H1 (cell line): Measurements from ENCODE around the gene SLC38A1. TPM values are rescaled to one million over a fixed set of nuclear protein-coding genes. Genes with fewer than 3 reads are reported as not detected.

Experiments
- CTCF ChIA-PET: fragments of 300-600 bp; sonication (Branson Sonifier 250); formaldehyde crosslinking; loops from one replicate; lab custom pipeline; 2021; ENCODE audit not compliant: partially characterized antibody; lab: Charles Lee
- POLR2A ChIA-PET: fragments of 300-600 bp; sonication (Branson Sonifier 250); formaldehyde crosslinking; loops from one replicate; lab custom pipeline; 2021; ENCODE audit warnings: inconsistent platforms; ENCODE audit not compliant: partially characterized antibody; lab: Charles Lee
- DNase-seq, 2 experiments: peaks; one replicate each; pipeline versions ENCODE4 v3.0.0 to v3.0.0-alpha.2; 2010 to 2022; ENCODE audit warnings: low spot score in 2 of 2, low read depth in 1 of 2, mixed read lengths in 1 of 2
- FAIRE-seq: peaks from 2 replicates; lab custom pipeline; 2011; peaks lifted over from hg19 to GRCh38; lab: Jason Lieb, UNC
- H2AFZ ChIP-seq: 2 replicates; pipeline ENCODE4 v1.8.1; 2012; ENCODE audit warnings: low read length, inconsistent platforms
- H2AK5ac ChIP-seq: 2 replicates; pipeline ENCODE4 v1.6.1; 2013; ENCODE audit warnings: low read depth, low read length
- H2BK120ac ChIP-seq: replicated peaks from 2 replicates; pipeline ENCODE3; 2013; ENCODE audit warnings: low read depth, low read length, inconsistent platforms
- H2BK12ac ChIP-seq: 2 replicates; pipeline ENCODE4 v1.6.1; 2013; ENCODE audit warnings: low read depth, low read length
- H2BK15ac ChIP-seq: 2 replicates; pipeline ENCODE4 v1.6.1; 2013; ENCODE audit warnings: low read length
- H2BK20ac ChIP-seq: 2 replicates; pipeline ENCODE4 v1.6.1; 2013; ENCODE audit warnings: low read length
- H2BK5ac ChIP-seq: 2 replicates; pipeline ENCODE4 v1.6.1; 2013; ENCODE audit warnings: low read depth, low read length
- H3K14ac ChIP-seq: 2 replicates; pipeline ENCODE4 v1.6.1; 2013; ENCODE audit warnings: inconsistent platforms; ENCODE audit not compliant: insufficient read length
- H3K18ac ChIP-seq: 2 replicates; pipeline ENCODE4 v1.6.1; 2013; ENCODE audit warnings: low read length; ENCODE audit errors: extremely low read depth
- H3K23ac ChIP-seq: 2 replicates; pipeline ENCODE4 v1.6.1; 2013; ENCODE audit warnings: inconsistent platforms; ENCODE audit not compliant: insufficient read length
- H3K23me2 ChIP-seq: 2 replicates; pipeline ENCODE4 v1.6.1; 2013; ENCODE audit warnings: low read depth, low read length
- H3K27ac ChIP-seq: 2 replicates; pipeline ENCODE4 v1.6.1; 2011; ENCODE audit warnings: low read depth, low read length, inconsistent platforms
- H3K27me3 ChIP-seq, 4 experiments: replicated peaks in 1 of 4; 1 replicate in 1 of 4; 2 replicates in 3 of 4; pipeline versions ENCODE4 v1.6.1 to v1.8.1; 2011 to 2013; ENCODE audit warnings: low read length in 3 of 4, mild to moderate bottlenecking in 3 of 4, inconsistent platforms in 2 of 4, mixed read lengths in 2 of 4, moderate library complexity in 1 of 4; ENCODE audit not compliant: control insufficient read depth in 3 of 4, insufficient read depth in 3 of 4; ENCODE audit errors: extremely low read depth in 1 of 4
- H3K36me3 ChIP-seq, 4 experiments: 2 replicates each; pipeline versions ENCODE4 v1.6.1 to v1.8.1; 2011 to 2013; ENCODE audit warnings: mild to moderate bottlenecking in 4 of 4, low read length in 3 of 4, moderate library complexity in 2 of 4, control low read depth in 1 of 4, inconsistent platforms in 1 of 4; ENCODE audit not compliant: insufficient read depth in 4 of 4, control insufficient read depth in 2 of 4
- H3K4ac ChIP-seq: replicated peaks from 2 replicates; pipeline ENCODE3; 2013; ENCODE audit warnings: low read length, low read depth, mixed read lengths, inconsistent platforms; ENCODE audit not compliant: insufficient read length
- H3K4me1 ChIP-seq, 4 experiments: replicated peaks in 1 of 4; 1 replicate in 1 of 4; 2 replicates in 3 of 4; pipeline versions ENCODE4 v1.6.1 to v1.8.1; 2011 to 2013; ENCODE audit warnings: low read length in 3 of 4, inconsistent platforms in 2 of 4, mixed read lengths in 1 of 4; ENCODE audit not compliant: insufficient read depth in 4 of 4, control insufficient read depth in 3 of 4
- H3K4me2 ChIP-seq, 2 experiments: 2 replicates each; pipeline versions ENCODE4 v1.6.1 to v1.8.1; 2011 to 2013; ENCODE audit warnings: low read depth in 2 of 2, low read length in 2 of 2, control low read depth in 1 of 2, inconsistent platforms in 1 of 2, mild to moderate bottlenecking in 1 of 2; ENCODE audit not compliant: insufficient read depth in 1 of 2
- H3K4me3 ChIP-seq, 4 experiments: fragments of 200-600, 300-600 bp in 1 of 4; sonication (generic), shearing (Covaris generic), sonication (Bioruptor Twin) in 1 of 4; 2 replicates each; pipeline versions ENCODE4 v1.5.1 to v1.8.1; 2011 to 2016; ENCODE audit warnings: low read length in 4 of 4, low read depth in 3 of 4, control low read depth in 2 of 4, inconsistent platforms in 2 of 4, mild to moderate bottlenecking in 2 of 4, mixed read lengths in 1 of 4, moderate library complexity in 1 of 4; ENCODE audit not compliant: insufficient read depth in 2 of 4; ENCODE audit errors: extremely low read depth in 1 of 4
- H3K56ac ChIP-seq: replicated peaks from 2 replicates; pipeline ENCODE3; 2013; ENCODE audit warnings: low read depth, mild to moderate bottlenecking, mixed read lengths, low read length, inconsistent platforms; ENCODE audit not compliant: insufficient read length
- H3K79me1 ChIP-seq: 2 replicates; pipeline ENCODE4 v1.6.1; 2013; ENCODE audit warnings: low read depth, low read length, control low read depth
- H3K79me2 ChIP-seq, 2 experiments: 2 replicates each; pipeline versions ENCODE4 v1.6.1 to v1.8.1; 2012 to 2013; ENCODE audit warnings: low read length in 2 of 2, mild to moderate bottlenecking in 2 of 2, inconsistent platforms in 1 of 2; ENCODE audit not compliant: insufficient read depth in 2 of 2, control insufficient read depth in 1 of 2
- H3K9ac ChIP-seq, 4 experiments: replicated peaks in 1 of 4; 1 replicate in 1 of 4; 2 replicates in 3 of 4; pipeline versions ENCODE4 v1.6.1 to v1.8.1; 2011 to 2013; ENCODE audit warnings: low read depth in 3 of 4, low read length in 3 of 4, control low read depth in 2 of 4, mild to moderate bottlenecking in 2 of 4, moderate library complexity in 2 of 4, inconsistent platforms in 1 of 4; ENCODE audit errors: extremely low read depth in 1 of 4
- H3K9me3 ChIP-seq, 2 experiments: 2 replicates each; pipeline versions ENCODE4 v1.6.1 to v1.8.1; 2012 to 2013; ENCODE audit warnings: mild to moderate bottlenecking in 2 of 2, moderate library complexity in 2 of 2, control low read depth in 1 of 2, inconsistent platforms in 1 of 2, low read depth in 1 of 2, low read length in 1 of 2, mixed read lengths in 1 of 2; ENCODE audit not compliant: insufficient read depth in 2 of 2
- H4K20me1 ChIP-seq, 2 experiments: replicated peaks in 1 of 2; 2 replicates each; pipeline versions ENCODE3 to v1.8.1; 2011 to 2013; ENCODE audit warnings: inconsistent platforms in 2 of 2, low read length in 2 of 2, mild to moderate bottlenecking in 1 of 2; ENCODE audit not compliant: insufficient read depth in 2 of 2, control insufficient read depth in 1 of 2
- H4K5ac ChIP-seq: 2 replicates; pipeline ENCODE4 v1.6.1; 2013; ENCODE audit warnings: low read length, low read depth, mixed read lengths, inconsistent platforms; ENCODE audit not compliant: insufficient read length
- H4K8ac ChIP-seq: 2 replicates; pipeline ENCODE4 v1.8.0; 2013; ENCODE audit warnings: mild to moderate bottlenecking, moderate library complexity, low read length, inconsistent platforms; ENCODE audit not compliant: insufficient read depth; ENCODE audit errors: extremely low read depth
- H4K91ac ChIP-seq: replicated peaks from 2 replicates; pipeline ENCODE3; 2013; ENCODE audit warnings: low read length, mixed read lengths, inconsistent platforms; ENCODE audit not compliant: insufficient read length
- FOSL1 ChIP-seq: IDR thresholded peaks from 2 replicates; pipeline ENCODE4 v1.6.1; 2011; ENCODE audit warnings: mild to moderate bottlenecking, low read depth, low read length, moderate library complexity; ENCODE audit not compliant: insufficient read depth
- GABPA ChIP-seq: IDR thresholded peaks from 2 replicates; pipeline ENCODE4 v1.6.1; 2011; ENCODE audit warnings: mild to moderate bottlenecking, low read length, moderate library complexity, borderline replicate concordance; ENCODE audit not compliant: insufficient read depth
- JUND ChIP-seq: IDR thresholded peaks from 2 replicates; pipeline ENCODE4 v1.6.1; 2011; ENCODE audit warnings: mild to moderate bottlenecking, improper control_type of control experiment, low read length
- KDM5A ChIP-seq: fragments of 200-600 bp; IDR thresholded peaks from 2 replicates; pipeline ENCODE4 v1.7.1; 2012; ENCODE audit warnings: mild to moderate bottlenecking, low read length, inconsistent platforms, mixed read lengths
- MAFK ChIP-seq: IDR thresholded peaks from 2 replicates; pipeline ENCODE4 v1.6.1; 2012; ENCODE audit warnings: low read depth, mild to moderate bottlenecking, improper control_type of control experiment, low read length
- POLR2AphosphoS5 ChIP-seq: IDR thresholded peaks from 2 replicates; pipeline ENCODE4 v1.6.1; 2011; ENCODE audit warnings: low read depth, low read length
- RBBP5 ChIP-seq: IDR thresholded peaks from 2 replicates; pipeline ENCODE4 v1.7.1; 2012; ENCODE audit warnings: low read depth, mild to moderate bottlenecking, inconsistent platforms, low read length, moderate library complexity, borderline replicate concordance
- SIN3A ChIP-seq, 2 experiments: IDR thresholded peaks in 1 of 2; conservative IDR thresholded peaks in 1 of 2; 2 replicates each; pipeline ENCODE4 v1.6.1; 2011 to 2012; ENCODE audit warnings: low read length in 2 of 2, improper control_type of control experiment in 1 of 2, low read depth in 1 of 2, mild to moderate bottlenecking in 1 of 2
- SP4 ChIP-seq: IDR thresholded peaks from 2 replicates; pipeline ENCODE4 v1.6.1; 2012; ENCODE audit warnings: low read length, inconsistent platforms
- TBP ChIP-seq: IDR thresholded peaks from 2 replicates; pipeline ENCODE4 v1.6.1; 2011; ENCODE audit warnings: low read depth, low read length, improper control_type of control experiment
- WGBS, 2 experiments: shearing (Covaris generic) in 1 of 2; methylation state at CpG; one replicate each; pipeline versions ENCODE4 v1.1.6 to v1.1.7; 2013 to 2015; ENCODE audit warnings: low lambda C conversion rate in 2 of 2, mixed read lengths in 2 of 2, inconsistent platforms in 1 of 2, low coverage in 1 of 2, missing lambda C conversion rate in 1 of 2; ENCODE audit not compliant: insufficient replicate concordance in 2 of 2, insufficient coverage in 1 of 2, insufficient read length in 1 of 2; ENCODE audit errors: extremely low coverage in 1 of 2, missing lambda C conversion rate in 1 of 2; 5-methylcytosine and 5-hydroxymethylcytosine counted together
- polyA plus RNA-seq, 7 experiments: library from polyadenylated mRNA; depleted of rRNA in 3 of 7; stranded (reverse) in 5 of 7; unstranded in 2 of 7; fragments of >200 nt in 5 of 7; fragments of 200-250 nt in 2 of 7; gene quantifications; 1 replicate in 5 of 7; 2 replicates in 1 of 7; 4 replicates in 1 of 7; pipeline versions ENCODE4 v1.2.1 to v1.2.3, GENCODE V29; 2011 to 2013; ENCODE audit warnings: missing spikeins in 2 of 7, mixed read lengths in 2 of 7
- total RNA-seq: library from RNA; stranded (reverse); fragmentation: NEBNext Ultra II Directional; extraction: Animal tissue kit (Norgen Biotek cat#: 25700); gene quantifications from 2 replicates; pipeline ENCODE4 v1.2.1, GENCODE V29; 2021
- TF ChIP-seq, protein P1 (sequence below): IDR thresholded peaks from 2 replicates; pipeline ENCODE4 v1.6.1; 2012; ENCODE audit warnings: inconsistent platforms

Gene SLC38A1
- total and polyA plus RNA-seq, 2 of the 8 experiments (the other 6 are each of a cell fraction or from before 2014, with no cell fraction given), result 83.4 to 242 TPM

GRCh38 chr12:46237371-46238045 lies 31.3 kb downstream of the SLC38A1 start:
- no peaks in the 10 kb centered on the region for H3K9me3 ChIP-seq
- H3K56ac ChIP-seq, result no peak overlapping the region
- no peaks in the 10 kb centered on the region for H3K23me2 ChIP-seq
- H3K23ac ChIP-seq, result no peak overlapping the region
- H2BK12ac ChIP-seq, result no peak overlapping the region
- H2AK5ac ChIP-seq, result no peak overlapping the region
- no peak for TF ChIP-seq GABPA
- no peak for TF ChIP-seq SP4
- no peak for TF ChIP-seq JUND
- TF ChIP-seq SIN3A (conservative IDR thresholded peaks at IDR 0.05 in 1 of 2, IDR thresholded peaks at IDR 0.05 in 1 of 2; ENCODE audit: low read depth in 1 of 2, low read length in 2 of 2), result no peak
- no peak for TF ChIP-seq FOSL1
- no peak for TF ChIP-seq POLR2AphosphoS5
- no peak for TF ChIP-seq RBBP5
- TF ChIP-seq, protein P1, sequence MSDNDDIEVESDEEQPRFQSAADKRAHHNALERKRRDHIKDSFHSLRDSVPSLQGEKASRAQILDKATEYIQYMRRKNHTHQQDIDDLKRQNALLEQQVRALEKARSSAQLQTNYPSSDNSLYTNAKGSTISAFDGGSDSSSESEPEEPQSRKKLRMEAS, result no peak
- no peak for TF ChIP-seq TBP
- no peak for TF ChIP-seq MAFK
- TF ChIP-seq KDM5A, result no peak
- H4K20me1 ChIP-seq, result peaks cover 3 to 19% of the 10 kb centered on the region in 2 experiments
- no peak overlapping the region for H3K27ac ChIP-seq
- POLR2A ChIA-PET, result interaction anchor here (0.9 to 1.7 kb wide), 3 partner anchors 13 to 21 kb away, joined by 4 to 9 read pairs (median 4); no protein-coding TSS in a partner anchor
- no peaks in the 10 kb centered on the region for H3K4me1 ChIP-seq
- H3K79me2 ChIP-seq, result peaks cover 6 to 95% of the 10 kb centered on the region in 2 experiments
- no peak overlapping the region for H3K9ac ChIP-seq
- WGBS, 2 experiments, result 91% methylated on average over 3 of the region's 3 CpGs; no CpG with 5 or more reads in 1 of the 2 experiments
- H2BK5ac ChIP-seq, result no peak overlapping the region
- H3K18ac ChIP-seq, result no peak overlapping the region
- H3K4ac ChIP-seq, result no peak overlapping the region
- no peak overlapping the region for H3K14ac ChIP-seq
- no peak overlapping the region for H2BK20ac ChIP-seq
- no peak for DNase-seq
- H3K4me3 ChIP-seq, result no peak overlapping the region
- no peaks in the 10 kb centered on the region for H3K27me3 ChIP-seq
- no peak overlapping the region for H4K5ac ChIP-seq
- H2BK15ac ChIP-seq, result no peak overlapping the region
- CTCF ChIA-PET, result interaction anchor here (0.6 to 1.0 kb wide), 2 partner anchors 11 to 78 kb away, joined by 4 read pairs; no protein-coding TSS in a partner anchor
- H4K8ac ChIP-seq, result no peak overlapping the region
- no peak overlapping the region for H2BK120ac ChIP-seq
- no peak overlapping the region for H4K91ac ChIP-seq
- H3K4me2 ChIP-seq, result no peak overlapping the region
- peaks cover 2 to 86% (median 41%) of the 10 kb centered on the region in 4 experiments; a peak in 6 of 8 replicates for H3K36me3 ChIP-seq
- H2AFZ ChIP-seq, result no peak overlapping the region
- H3K79me1 ChIP-seq, result peaks cover 9% of the 10 kb centered on the region
- FAIRE-seq, result no peak
